ENCODE data around the gene C22orf31. TPM values are rescaled to one million over a fixed set of nuclear protein-coding genes. Genes with fewer than 3 reads are reported as not detected.
"Not testable (repeated sequence)": the region's sequence is repeated elsewhere in the genome, so short reads cannot be mapped to it uniquely, and the experiment has no call there.

Gene C22orf31
- total RNA-seq, 2 donors from 2014 or later, result not detected

DNA sequence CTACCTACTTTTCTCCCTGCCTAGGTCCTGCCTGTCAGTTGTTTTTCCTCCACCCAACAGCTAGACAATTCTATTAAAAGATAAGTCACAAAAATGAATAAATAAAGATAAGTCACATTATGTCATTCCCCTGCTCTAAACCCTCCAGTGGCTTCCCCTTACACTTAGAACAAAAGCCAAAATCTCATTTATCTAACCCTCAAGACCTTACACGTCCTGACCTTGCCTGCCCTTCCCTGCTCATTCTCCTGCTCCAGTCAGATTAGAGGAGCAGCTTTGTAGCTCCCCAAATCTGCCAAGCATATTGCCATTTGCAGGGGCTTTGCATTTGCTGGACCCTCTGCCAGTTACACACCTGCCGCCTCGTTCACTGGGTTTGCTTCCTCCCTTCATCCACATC is 27.9 kb upstream of the C22orf31 start:
- H3K4me3 ChIP-seq, result no peak overlapping the region

DNA sequence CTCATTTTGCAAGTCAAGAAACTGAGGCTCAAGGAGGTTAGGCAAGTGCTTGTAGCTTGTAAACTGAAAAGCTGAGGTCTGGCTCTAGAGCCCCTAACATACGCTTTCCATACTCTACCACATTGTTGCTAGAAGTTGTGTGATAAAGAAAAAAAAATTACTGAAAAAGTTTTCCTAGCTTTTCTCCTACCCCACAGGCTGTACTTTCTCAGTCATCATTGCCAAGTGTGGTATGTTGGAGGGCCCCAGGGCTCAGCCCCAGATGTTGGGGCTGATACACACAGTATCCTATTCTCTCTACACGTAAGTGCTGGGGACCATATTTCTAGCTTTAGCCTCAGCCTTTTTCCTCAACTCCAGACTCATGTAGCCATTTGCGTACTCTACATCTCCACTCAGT is 27.2 kb upstream of the C22orf31 start:
- H3K27me3 ChIP-seq (replicated peaks; ENCODE audit: insufficient read depth), result no peaks in the 10 kb centered on the region
- peaks cover 0 to 16% of the 10 kb centered on the region in 2 donors for H3K4me1 ChIP-seq (ENCODE audit: control insufficient read depth in 1 of 2, low read depth in 2 of 2)
- no peak for ATAC-seq (ENCODE audit: insufficient number of reproducible peaks, low FRiP score, low read depth)
- TF ChIP-seq, protein P1, sequence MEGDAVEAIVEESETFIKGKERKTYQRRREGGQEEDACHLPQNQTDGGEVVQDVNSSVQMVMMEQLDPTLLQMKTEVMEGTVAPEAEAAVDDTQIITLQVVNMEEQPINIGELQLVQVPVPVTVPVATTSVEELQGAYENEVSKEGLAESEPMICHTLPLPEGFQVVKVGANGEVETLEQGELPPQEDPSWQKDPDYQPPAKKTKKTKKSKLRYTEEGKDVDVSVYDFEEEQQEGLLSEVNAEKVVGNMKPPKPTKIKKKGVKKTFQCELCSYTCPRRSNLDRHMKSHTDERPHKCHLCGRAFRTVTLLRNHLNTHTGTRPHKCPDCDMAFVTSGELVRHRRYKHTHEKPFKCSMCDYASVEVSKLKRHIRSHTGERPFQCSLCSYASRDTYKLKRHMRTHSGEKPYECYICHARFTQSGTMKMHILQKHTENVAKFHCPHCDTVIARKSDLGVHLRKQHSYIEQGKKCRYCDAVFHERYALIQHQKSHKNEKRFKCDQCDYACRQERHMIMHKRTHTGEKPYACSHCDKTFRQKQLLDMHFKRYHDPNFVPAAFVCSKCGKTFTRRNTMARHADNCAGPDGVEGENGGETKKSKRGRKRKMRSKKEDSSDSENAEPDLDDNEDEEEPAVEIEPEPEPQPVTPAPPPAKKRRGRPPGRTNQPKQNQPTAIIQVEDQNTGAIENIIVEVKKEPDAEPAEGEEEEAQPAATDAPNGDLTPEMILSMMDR (IDR thresholded peaks at IDR 0.05), result no peak
- H3K4me3 ChIP-seq, result no peak overlapping the region
- no peaks in the 10 kb centered on the region for H3K9me3 ChIP-seq
- no peaks in the 10 kb centered on the region for H3K36me3 ChIP-seq
- DNase-seq (ENCODE audit: low spot score), result no peak
- no peak overlapping the region for H3K27ac ChIP-seq

More for the DNA sequence above, 27.9 kb upstream of the C22orf31 start:
- no peaks in the 10 kb centered on the region for H3K9me3 ChIP-seq
- no peak overlapping the region for H3K27ac ChIP-seq
- TF ChIP-seq, protein P1 (IDR thresholded peaks at IDR 0.05), result no peak
- DNase-seq (ENCODE audit: low spot score) (no peak), ATAC-seq (ENCODE audit: insufficient number of reproducible peaks, low FRiP score, low read depth) (no peak)
- H3K36me3 ChIP-seq, result no peaks in the 10 kb centered on the region
- H3K4me1 ChIP-seq (ENCODE audit: control insufficient read depth in 1 of 2, low read depth in 2 of 2), result peaks cover 0 to 20% of the 10 kb centered on the region in 2 donors
- no peaks in the 10 kb centered on the region for H3K27me3 ChIP-seq (replicated peaks; ENCODE audit: insufficient read depth)

DNA sequence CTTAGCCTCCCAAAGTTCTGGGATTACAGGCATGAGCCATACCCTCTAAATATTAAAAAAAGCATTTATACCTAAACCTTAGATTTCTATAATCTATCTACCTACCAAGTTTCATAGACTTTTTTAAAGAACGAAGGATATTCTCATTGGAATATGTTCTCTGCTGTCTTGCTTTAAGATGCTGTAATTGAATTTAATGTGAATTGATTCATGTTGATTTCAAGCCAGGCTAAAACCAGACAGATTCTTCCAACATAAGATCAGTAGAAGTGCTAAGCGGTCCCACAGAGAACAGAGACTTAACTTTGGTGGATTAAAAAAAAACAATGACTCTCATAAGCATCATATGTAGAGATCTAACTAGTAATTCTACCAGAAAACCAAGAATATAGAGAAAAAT is 25.4 kb upstream of the C22orf31 start:
- TF ChIP-seq, protein P1 (IDR thresholded peaks at IDR 0.05), result no peak
- ATAC-seq (ENCODE audit: insufficient number of reproducible peaks, low FRiP score, low read depth) (no peak), DNase-seq (ENCODE audit: low spot score) (no peak)
- Histone ChIP-seq H3K36me3 (no peaks in the 10 kb centered on the region), H3K27ac (no peak overlapping the region), H3K4me1 (ENCODE audit: control insufficient read depth in 1 of 2, low read depth in 2 of 2) (no peaks in the 10 kb centered on the region), H3K4me3 (no peak overlapping the region), H3K27me3 (replicated peaks; ENCODE audit: insufficient read depth) (no peaks in the 10 kb centered on the region), H3K9me3 (no peaks in the 10 kb centered on the region)

DNA sequence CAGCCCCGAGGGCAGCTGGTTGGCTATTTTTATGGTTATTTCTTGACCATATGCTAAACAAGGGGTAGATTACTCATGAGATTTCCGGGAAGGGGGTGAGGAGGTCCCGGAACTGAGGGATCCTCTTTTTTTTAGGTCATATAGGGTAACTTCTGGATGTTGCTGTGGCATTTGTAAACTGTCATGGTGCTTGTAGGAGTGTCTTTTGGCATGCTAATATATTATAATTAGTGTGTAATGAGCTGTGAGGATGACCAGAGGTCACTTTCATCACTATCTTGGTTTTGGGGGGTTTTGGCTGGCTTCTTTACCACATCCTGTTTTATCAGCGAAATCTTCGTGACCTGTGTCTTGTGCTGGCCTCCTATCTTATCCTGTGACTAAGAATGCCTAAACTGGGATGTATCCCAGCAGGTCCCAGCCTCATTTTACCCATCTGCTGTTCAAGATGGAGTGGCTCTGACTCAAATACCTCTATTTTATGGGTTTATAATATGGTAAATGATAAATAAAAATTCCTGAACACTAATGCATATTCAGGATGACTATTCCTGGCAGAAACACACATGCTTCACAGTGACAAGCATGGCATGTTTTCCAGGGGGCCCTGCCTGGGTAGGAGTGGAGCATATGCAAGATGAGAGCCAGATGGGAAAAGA is 22.4 kb upstream of the C22orf31 start:
- ATAC-seq (ENCODE audit: insufficient number of reproducible peaks, low FRiP score, low read depth) (no peak), DNase-seq (ENCODE audit: low spot score) (no peak)
- Histone ChIP-seq H3K4me1 (ENCODE audit: control insufficient read depth in 1 of 2, low read depth in 2 of 2) (peaks cover 0 to 14% of the 10 kb centered on the region in 2 donors), H3K36me3 (no peaks in the 10 kb centered on the region), H3K9me3 (no peaks in the 10 kb centered on the region), H3K27me3 (replicated peaks; ENCODE audit: insufficient read depth) (no peaks in the 10 kb centered on the region), H3K4me3 (no peak overlapping the region), H3K27ac (no peak overlapping the region)
- TF ChIP-seq, protein P1 (IDR thresholded peaks at IDR 0.05), result no peak

DNA sequence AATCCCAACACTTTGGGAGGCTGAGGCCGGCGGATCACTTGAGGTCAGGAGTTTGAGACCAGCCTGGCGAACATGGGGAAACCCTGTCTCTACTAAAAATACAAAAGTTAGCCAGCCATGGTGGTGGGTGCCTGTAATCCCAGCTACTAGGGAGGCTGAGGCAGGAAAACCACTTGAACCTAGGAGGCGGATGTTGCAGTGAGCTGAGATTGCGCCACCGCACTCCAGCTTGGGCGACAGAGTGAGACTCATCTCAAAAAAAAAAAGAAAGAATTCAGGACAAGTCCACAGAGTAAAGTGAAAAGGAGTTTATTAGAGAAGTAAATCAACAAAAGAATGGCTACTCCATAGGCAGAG is 21.9 kb upstream of the C22orf31 start:
- H3K9me3 ChIP-seq; H3K27me3 ChIP-seq (replicated peaks; ENCODE audit: insufficient read depth); H3K36me3 ChIP-seq; ATAC-seq (ENCODE audit: insufficient number of reproducible peaks, low FRiP score, low read depth); H3K4me3 ChIP-seq; H3K27ac ChIP-seq; DNase-seq (ENCODE audit: low spot score): not testable (repeated sequence)
- H3K4me1 ChIP-seq (ENCODE audit: control insufficient read depth in 1 of 2, low read depth in 2 of 2), result peaks cover 0 to 14% of the 10 kb centered on the region in 2 donors

All from thoracic aorta (tissue), 2 donors.